ENCODE data around the gene ANKS6. TPM values are rescaled to one million over a fixed set of nuclear protein-coding genes. Genes with fewer than 3 reads are reported as not detected.

The ANKS6 gene
- total RNA-seq, 1 experiment from 2014 or later, result 14.2 TPM

GRCh38 chr9:98772364-98773155 lies 23.8 kb downstream of the ANKS6 start:
- DNase-seq (ENCODE audit: low read depth), result no peak

GRCh38 chr9:98771209-98771874 lies 25.0 kb downstream of the ANKS6 start:
- no peak for DNase-seq (ENCODE audit: low read depth)

GRCh38 chr9:98770717-98771116 lies 25.6 kb downstream of the ANKS6 start:
- DNase-seq (ENCODE audit: low read depth), result no peak

- no peak for DNase-seq (ENCODE audit: low read depth)
Observed at GRCh38 chr9:98768344-98768743, 28.0 kb downstream of the ANKS6 start.

GRCh38 chr9:98767915-98768314 lies 28.4 kb downstream of the ANKS6 start:
- no peak for DNase-seq (ENCODE audit: low read depth)

GRCh38 chr9:98767196-98767595 lies 29.2 kb downstream of the ANKS6 start:
- DNase-seq (ENCODE audit: low read depth), result no peak

- DNase-seq (ENCODE audit: low read depth), result no peak
Observed at GRCh38 chr9:98766586-98766985, 29.8 kb downstream of the ANKS6 start.

GRCh38 chr9:98765256-98765655 lies 31.1 kb downstream of the ANKS6 start:
- DNase-seq (ENCODE audit: low read depth), result no peak

GRCh38 chr9:98763986-98764745 lies 32.2 kb downstream of the ANKS6 start:
- no peak for DNase-seq (ENCODE audit: low read depth)

- no peak for DNase-seq (ENCODE audit: low read depth)
Observed at GRCh38 chr9:98760231-98760630, 36.1 kb downstream of the ANKS6 start.

GRCh38 chr9:98755006-98755618 lies 41.2 kb downstream of the ANKS6 start:
- no peak for DNase-seq (ENCODE audit: low read depth)

- DNase-seq (ENCODE audit: low read depth), result no peak
Observed at GRCh38 chr9:98751210-98751609, 45.1 kb downstream of the ANKS6 start.

- DNase-seq (ENCODE audit: low read depth), result no peak
Observed at GRCh38 chr9:98750364-98751060, 45.8 kb downstream of the ANKS6 start.

- no peak for DNase-seq (ENCODE audit: low read depth)
Observed at GRCh38 chr9:98747476-98747875, 48.9 kb downstream of the ANKS6 start.

- DNase-seq (ENCODE audit: low read depth), result no peak
Observed at GRCh38 chr9:98745470-98745869, 50.9 kb downstream of the ANKS6 start.

- DNase-seq (ENCODE audit: low read depth), result no peak
Observed at GRCh38 chr9:98743818-98744611, 52.3 kb downstream of the ANKS6 start.

- DNase-seq (ENCODE audit: low read depth), result no peak
Observed at GRCh38 chr9:98743329-98743728, 53.0 kb downstream of the ANKS6 start.

- DNase-seq (ENCODE audit: low read depth), result peak; percentile 28
Observed at GRCh38 chr9:98742325-98743280, 53.8 kb downstream of the ANKS6 start.

- DNase-seq (ENCODE audit: low read depth), result no peak
Observed at GRCh38 chr9:98740226-98740881, 56.0 kb downstream of the ANKS6 start.

Data from M059J (cell line).